Aorta (tissue), 5 donors: ENCODE results near the gene THOP1. TPM values are rescaled to one million over a fixed set of nuclear protein-coding genes. Genes with fewer than 3 reads are reported as not detected.

Experiments
- ATAC-seq: fragments of 200-7000 bp; cut with Tn5 transposase; one replicate; pipeline ENCODE4 v1.9.1; 2022; ENCODE audit warnings: moderate library complexity; ENCODE audit not compliant: low FRiP score
- DNase-seq, 2 donors: peaks; one replicate each; pipeline ENCODE4 v3.0.0-alpha.2; 2020
- H3K27ac ChIP-seq, 2 donors: one replicate each; pipeline ENCODE4 v1.5.1; 2013; ENCODE audit warnings: low read length in 2 of 2, mild to moderate bottlenecking in 2 of 2, moderate library complexity in 2 of 2, control low read depth in 1 of 2, inconsistent platforms in 1 of 2, low read depth in 1 of 2
- H3K27me3 ChIP-seq, 2 donors: one replicate each; pipeline ENCODE4 v1.6.1; 2013; ENCODE audit warnings: control low read depth in 1 of 2, low read length in 1 of 2, mild to moderate bottlenecking in 1 of 2, moderate library complexity in 1 of 2; ENCODE audit not compliant: insufficient read depth in 2 of 2, control insufficient read depth in 1 of 2
- H3K36me3 ChIP-seq, 2 donors: one replicate each; pipeline ENCODE4 v1.6.1; 2013; ENCODE audit warnings: control low read depth in 1 of 2, low read length in 1 of 2, mild to moderate bottlenecking in 1 of 2; ENCODE audit not compliant: insufficient read depth in 2 of 2, control insufficient read depth in 1 of 2
- H3K4me1 ChIP-seq, 2 donors: one replicate each; pipeline ENCODE4 v1.6.1; 2013; ENCODE audit warnings: low read length in 2 of 2, control low read depth in 1 of 2, mild to moderate bottlenecking in 1 of 2, moderate library complexity in 1 of 2; ENCODE audit not compliant: insufficient read depth in 2 of 2, control insufficient read depth in 1 of 2
- H3K4me3 ChIP-seq, 2 donors: one replicate each; pipeline ENCODE4 v1.5.1; 2013; ENCODE audit warnings: low read length in 2 of 2, control low read depth in 1 of 2, mild to moderate bottlenecking in 1 of 2
- H3K9me3 ChIP-seq: one replicate; pipeline ENCODE4 v1.6.1; 2013; ENCODE audit warnings: mild to moderate bottlenecking, low read length; ENCODE audit not compliant: control insufficient read depth
- WGBS, 2 donors: extraction: QIAGEN DNeasy Blood & Tissue Kit; methylation state at CpG; one replicate each; pipeline ENCODE4 v1.1.7; 2013; 5-methylcytosine and 5-hydroxymethylcytosine counted together
- intact Hi-C, 2 donors: fragments of 100-400 bp; cut with DNase I; formaldehyde crosslinking; loops; one replicate each; pipeline versions ENCODE4 v1.14.2 to v1.15.0; 2022
- polyA plus RNA-seq, 2 donors: library from polyadenylated mRNA; stranded (reverse); fragments of 200-250 nt; gene quantifications; one replicate each; pipeline ENCODE4 v1.2.3, GENCODE V29; 2013
- total RNA-seq, 2 donors: library from RNA; stranded (reverse); fragmentation: NEBNext Ultra II Directional; extraction: Animal tissue kit (Norgen Biotek cat#: 25700); gene quantifications; one replicate each; pipeline ENCODE4 v1.2.1, GENCODE V29; 2021
- donor health status: healthy with polysubstance abuse.
- donor health status: Bipolar disorder and iron deficiency.
- donor health status: DM: no; HTN: no; CAD: no.
- donor health status: DM: no; HTN: no; CAD: no.
- donor health status: DM: yes; HTN: yes; CAD: no.

The THOP1 gene
- total and polyA plus RNA-seq, 4 donors = 9.3 to 55.4 (median 29.8) TPM

DNA sequence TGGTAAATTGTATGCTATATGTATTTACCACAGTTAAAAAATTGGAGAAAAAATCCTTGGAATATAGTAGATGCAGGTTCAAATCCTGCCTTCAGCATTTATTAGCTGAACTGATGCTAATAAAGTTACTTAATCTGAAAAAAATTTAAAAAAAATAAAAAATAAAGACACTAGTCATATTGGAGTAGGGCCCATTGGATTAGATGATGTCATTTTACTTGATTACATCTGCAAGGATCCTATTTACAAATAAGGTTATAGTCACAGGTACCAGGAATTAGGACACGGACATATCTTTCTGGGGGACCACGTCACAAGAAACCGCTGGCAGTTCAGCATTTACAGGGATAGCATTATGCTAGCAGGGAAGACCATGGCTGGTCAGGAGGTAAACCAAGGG, 62.2 kb downstream of the THOP1 start:
- ATAC-seq = no peak
- Histone ChIP-seq H3K27ac (no peak overlapping the region), H3K4me1 (no peaks in the 10 kb centered on the region), H3K27me3 (no peaks in the 10 kb centered on the region), H3K4me3 (no peak overlapping the region), H3K9me3 (peaks cover 13% of the 10 kb centered on the region), H3K36me3 (peaks cover 6 to 19% of the 10 kb centered on the region in 2 donors)
- WGBS, 2 donors = 95 to 98% methylated on average over 3 of the region's 3 CpGs
- no peak for DNase-seq
- intact Hi-C loops = no loop called here

DNA sequence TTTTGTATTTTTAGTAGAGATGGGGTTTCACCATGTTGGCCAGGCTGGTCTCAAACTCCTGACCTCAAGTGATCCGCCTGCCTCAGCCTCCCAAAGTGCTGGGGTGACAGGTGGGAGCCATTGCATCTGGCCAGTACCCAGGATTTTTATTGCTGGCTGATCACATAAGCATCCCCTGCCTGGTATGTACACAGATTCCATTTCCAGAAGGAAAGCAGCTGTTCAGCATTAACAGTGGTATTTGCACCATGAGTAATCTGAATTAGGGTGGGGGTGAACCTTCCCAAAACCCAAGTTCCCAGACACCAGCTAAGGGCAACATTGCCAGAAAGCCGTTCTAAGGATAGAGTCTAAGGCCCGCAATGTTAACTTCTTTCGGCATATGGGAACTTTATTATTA, 63.3 kb downstream of the THOP1 start:
- H3K9me3 ChIP-seq = peaks cover 24% of the 10 kb centered on the region
- DNase-seq = no peak
- H3K36me3 ChIP-seq = peaks cover 14 to 30% of the 10 kb centered on the region in 2 donors
- no peaks in the 10 kb centered on the region for H3K27me3 ChIP-seq
- intact Hi-C loops = no loop called here
- no peak overlapping the region for H3K4me3 ChIP-seq
- 84 to 86% methylated on average over 4 of the region's 4 CpGs for WGBS, 2 donors
- no peak overlapping the region for H3K27ac ChIP-seq
- H3K4me1 ChIP-seq = no peaks in the 10 kb centered on the region
- ATAC-seq = no peak

DNA sequence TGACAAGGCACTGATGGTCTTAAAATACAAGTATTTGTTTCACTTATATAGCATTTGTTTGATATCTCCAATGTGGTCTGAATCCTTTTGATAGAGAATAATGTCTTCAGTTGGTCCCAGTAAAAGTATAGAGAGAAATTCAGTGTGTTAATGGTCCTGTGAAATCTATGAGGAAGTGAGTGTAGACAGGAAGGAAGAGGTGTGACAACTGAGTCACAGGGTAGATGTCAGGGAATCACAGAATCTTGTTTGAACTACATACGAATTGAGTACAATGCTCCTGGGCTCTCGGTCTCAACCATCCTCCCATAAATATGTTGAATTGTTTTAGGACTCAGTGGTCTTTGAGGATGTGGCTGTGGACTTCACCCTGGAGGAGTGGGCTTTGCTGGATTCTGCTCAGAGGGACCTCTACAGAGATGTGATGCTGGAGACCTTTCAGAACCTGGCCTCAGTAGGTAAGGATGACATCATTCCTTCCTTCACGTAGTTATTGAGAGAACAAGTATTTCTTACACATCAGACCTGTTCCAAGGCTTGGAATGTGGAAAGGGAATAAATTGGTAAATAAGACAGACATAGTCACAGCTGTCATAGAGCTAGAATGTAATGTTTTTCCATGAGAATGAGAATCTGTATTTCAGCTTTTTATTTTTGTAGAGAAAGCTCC, 65.1 kb downstream of the THOP1 start:
- no peak for ATAC-seq
- no peak overlapping the region for H3K27ac ChIP-seq
- H3K36me3 ChIP-seq = peaks cover 14 to 32% of the 10 kb centered on the region in 2 donors
- DNase-seq = no peak
- intact Hi-C loops = no loop called here
- no peaks in the 10 kb centered on the region for H3K4me1 ChIP-seq
- H3K27me3 ChIP-seq = no peaks in the 10 kb centered on the region
- H3K9me3 ChIP-seq = peaks cover 27% of the 10 kb centered on the region
- 97 to 98% methylated on average over 3 of the region's 3 CpGs for WGBS, 2 donors
- no peak overlapping the region for H3K4me3 ChIP-seq

DNA sequence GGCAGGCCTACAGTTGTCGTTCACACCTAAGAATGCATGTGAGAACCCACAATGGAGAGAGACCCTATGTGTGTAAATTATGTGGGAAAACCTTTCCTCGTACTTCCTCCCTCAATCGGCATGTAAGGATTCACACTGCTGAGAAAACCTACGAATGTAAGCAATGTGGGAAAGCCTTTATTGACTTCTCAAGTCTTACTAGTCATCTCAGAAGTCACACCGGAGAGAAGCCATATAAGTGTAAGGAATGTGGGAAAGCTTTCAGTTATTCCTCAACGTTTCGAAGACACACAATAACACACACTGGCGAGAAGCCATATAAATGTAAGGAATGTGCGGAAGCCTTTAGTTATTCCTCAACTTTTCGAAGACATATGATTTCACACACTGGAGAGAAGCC, 67.3 kb downstream of the THOP1 start:
- H3K4me1 ChIP-seq = no peaks in the 10 kb centered on the region
- H3K27ac ChIP-seq = no peak overlapping the region
- ATAC-seq (no peak), DNase-seq (no peak)
- H3K4me3 ChIP-seq = no peak overlapping the region
- peaks cover 14 to 32% of the 10 kb centered on the region in 2 donors for H3K36me3 ChIP-seq
- H3K9me3 ChIP-seq = peaks cover 26% of the 10 kb centered on the region
- WGBS, 2 donors = 96 to 97% methylated on average over 10 of the region's 10 CpGs
- H3K27me3 ChIP-seq = no peaks in the 10 kb centered on the region
- intact Hi-C loops = no loop called here

DNA sequence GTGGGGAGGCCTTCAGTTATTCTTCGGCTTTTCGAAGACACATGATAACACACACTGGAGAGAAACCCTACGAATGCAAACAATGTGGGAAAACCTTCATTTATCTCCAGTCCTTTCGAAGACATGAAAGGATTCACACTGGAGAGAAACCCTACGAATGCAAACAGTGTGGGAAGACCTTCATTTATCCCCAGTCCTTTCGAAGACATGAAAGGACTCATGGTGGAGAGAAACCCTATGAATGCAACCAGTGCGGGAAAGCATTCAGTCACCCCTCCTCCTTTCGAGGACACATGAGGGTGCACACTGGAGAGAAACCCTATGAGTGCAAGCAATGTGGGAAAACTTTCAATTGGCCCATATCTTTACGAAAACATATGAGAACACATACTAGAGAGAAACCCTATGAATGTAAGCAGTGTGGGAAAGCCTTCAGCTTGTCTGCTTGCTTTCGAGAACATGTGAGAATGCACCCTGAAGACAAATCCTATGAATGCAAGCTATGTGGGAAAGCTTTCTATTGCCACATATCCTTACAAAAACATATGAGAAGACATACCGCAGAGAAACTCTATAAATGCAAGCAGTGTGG, 67.8 kb downstream of the THOP1 start:
- DNase-seq (no peak), ATAC-seq (no peak)
- H3K36me3 ChIP-seq = peaks cover 14 to 32% of the 10 kb centered on the region in 2 donors
- intact Hi-C loops = no loop called here
- 98 to 99% methylated on average over 11 of the region's 11 CpGs for WGBS, 2 donors
- H3K4me3 ChIP-seq = no peak overlapping the region
- no peaks in the 10 kb centered on the region for H3K27me3 ChIP-seq
- H3K4me1 ChIP-seq = no peaks in the 10 kb centered on the region
- H3K9me3 ChIP-seq = peaks cover 29% of the 10 kb centered on the region
- no peak overlapping the region for H3K27ac ChIP-seq

DNA sequence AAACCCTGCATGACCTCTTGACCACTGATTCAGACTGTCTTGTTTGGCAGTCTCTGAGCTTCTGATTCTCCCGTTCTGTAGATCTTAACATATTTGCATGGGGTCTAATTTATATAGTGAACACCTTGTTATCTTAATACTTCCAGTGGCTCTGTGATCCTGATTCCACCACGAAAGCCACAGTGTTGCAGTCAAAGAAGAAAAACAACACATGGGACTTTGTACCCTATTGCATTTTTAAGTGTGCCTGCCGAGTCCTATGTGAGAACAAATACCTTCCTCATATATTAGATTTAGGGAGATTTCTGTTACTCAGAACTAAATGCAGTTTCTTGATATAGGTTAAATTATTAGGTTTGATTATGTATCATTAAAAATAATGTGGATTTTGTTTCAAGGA, 69.5 kb downstream of the THOP1 start:
- Histone ChIP-seq H3K36me3 (peaks cover 14 to 32% of the 10 kb centered on the region in 2 donors), H3K4me3 (no peak overlapping the region), H3K27me3 (no peaks in the 10 kb centered on the region), H3K4me1 (no peaks in the 10 kb centered on the region), H3K9me3 (peaks cover 36% of the 10 kb centered on the region), H3K27ac (no peak overlapping the region)
- DNase-seq (no peak), ATAC-seq (no peak)
- intact Hi-C loops = no loop called here
- WGBS, 2 donors = 97 to 99% methylated on average over 3 of the region's 3 CpGs

DNA sequence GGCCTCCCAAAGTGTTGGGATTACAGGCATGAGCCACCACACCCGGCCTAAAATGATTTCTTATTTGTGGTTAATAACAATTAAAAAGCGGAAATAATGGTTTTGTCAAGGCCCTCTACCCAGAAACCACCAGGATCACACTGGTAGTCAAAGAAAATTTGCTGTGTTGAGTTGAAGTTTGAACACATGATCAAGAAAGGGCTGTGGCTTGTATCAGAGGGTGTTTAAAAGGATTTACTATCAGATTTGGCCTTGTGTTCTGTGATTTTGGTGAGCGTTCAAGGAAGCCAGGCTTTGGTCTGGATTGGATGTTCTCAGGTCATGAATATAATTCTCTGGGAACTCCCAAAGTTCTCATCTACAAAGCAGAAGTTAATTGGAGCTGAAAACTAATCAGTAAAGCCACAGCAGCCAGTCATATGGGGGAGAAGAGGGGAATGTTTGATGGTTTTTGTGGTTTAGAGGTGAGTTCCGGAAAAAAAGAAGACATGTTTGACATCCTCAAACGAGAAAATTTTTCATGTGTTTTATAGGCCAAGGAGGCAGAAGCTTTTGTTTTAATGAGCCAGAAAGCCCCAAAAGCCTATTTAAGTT, 71.3 kb downstream of the THOP1 start:
- no peaks in the 10 kb centered on the region for H3K4me1 ChIP-seq
- H3K36me3 ChIP-seq = peaks cover 13 to 21% of the 10 kb centered on the region in 2 donors
- peaks cover 33% of the 10 kb centered on the region for H3K9me3 ChIP-seq
- H3K27ac ChIP-seq = no peak overlapping the region
- ATAC-seq (no peak), DNase-seq (no peak)
- no peaks in the 10 kb centered on the region for H3K27me3 ChIP-seq
- WGBS, 2 donors = 94 to 96% methylated on average over 5 of the region's 5 CpGs
- intact Hi-C loops = no loop called here
- no peak overlapping the region for H3K4me3 ChIP-seq

DNA sequence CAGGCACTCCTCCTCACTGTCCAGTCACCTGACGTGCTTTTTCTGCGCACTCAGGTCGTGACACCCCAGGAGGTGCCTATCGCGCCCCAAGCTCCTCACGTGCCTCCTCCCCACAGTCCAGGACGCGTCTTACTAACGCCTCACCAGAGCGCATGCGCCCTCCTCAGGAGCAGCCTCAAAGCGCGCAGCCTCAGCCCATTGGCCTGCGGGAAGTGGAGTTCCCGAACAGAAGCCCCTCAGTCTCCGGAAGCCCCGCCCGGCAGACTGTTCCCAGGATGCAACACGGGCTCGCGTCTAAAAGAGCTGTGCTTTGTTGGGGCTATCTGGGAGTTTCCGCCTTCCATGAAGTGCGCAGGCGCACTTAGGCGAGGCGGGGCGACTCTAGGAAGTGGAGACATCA, 73.6 kb downstream of the THOP1 start:
- 67 to 68% methylated on average over 27 of the region's 27 CpGs for WGBS, 2 donors
- peaks cover 18% of the 10 kb centered on the region for H3K9me3 ChIP-seq

DNA sequence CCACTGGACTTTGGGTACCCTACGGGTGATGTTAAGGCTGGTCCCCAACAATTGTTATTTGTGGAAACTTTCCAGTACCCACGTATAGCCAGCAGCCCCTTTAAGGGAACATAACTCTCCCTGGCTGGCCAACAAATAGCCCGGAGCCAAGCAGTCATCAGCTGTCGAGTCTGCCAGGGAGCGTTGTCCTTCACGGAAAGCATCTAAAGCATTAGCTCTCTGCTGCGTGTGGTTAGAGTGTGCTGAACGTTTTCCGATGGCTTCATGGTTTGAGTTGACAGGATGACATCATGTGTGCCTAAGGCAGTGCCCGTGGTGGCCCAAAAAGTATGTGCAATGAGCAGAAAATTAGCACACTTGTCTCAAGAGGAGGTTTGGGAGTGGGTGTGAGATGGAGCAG, 78.5 kb downstream of the THOP1 start:
- intact Hi-C loops = no loop called here
- H3K36me3 ChIP-seq = no peaks in the 10 kb centered on the region
- no peak for ATAC-seq

More for the DNA sequence above, 73.6 kb downstream of the THOP1 start:
- H3K4me3 ChIP-seq = no peak overlapping the region
- DNase-seq (no peak), ATAC-seq (no peak)
- H3K4me1 ChIP-seq = no peaks in the 10 kb centered on the region
- no peaks in the 10 kb centered on the region for H3K36me3 ChIP-seq
- no peak overlapping the region for H3K27ac ChIP-seq
- no peaks in the 10 kb centered on the region for H3K27me3 ChIP-seq
- intact Hi-C loops = no loop called here

More for the DNA sequence above, 78.5 kb downstream of the THOP1 start:
- H3K4me3 ChIP-seq = no peak overlapping the region
- H3K9me3 ChIP-seq = peaks cover 7% of the 10 kb centered on the region
- 63 to 64% methylated on average over 10 of the region's 10 CpGs for WGBS, 2 donors
- H3K27ac ChIP-seq = no peak overlapping the region
- H3K27me3 ChIP-seq = no peaks in the 10 kb centered on the region
- no peak for DNase-seq
- H3K4me1 ChIP-seq = no peaks in the 10 kb centered on the region
